ENCODE measurements around the gene ELMO1.
"Not testable (repeated sequence)": the region's sequence is repeated elsewhere in the genome, so short reads cannot be mapped to it uniquely, and the experiment has no call there.

ELMO1 gene

GRCh38 chr7:36986948-36987724 lies 461.5 kb downstream of the ELMO1 start:
- no peak for DNase-seq

GRCh38 chr7:36986511-36986933 lies 462.1 kb downstream of the ELMO1 start:
- DNase-seq: no peak

GRCh38 chr7:36985866-36986400 lies 462.7 kb downstream of the ELMO1 start:
- no peak for DNase-seq

GRCh38 chr7:36985316-36985715 lies 463.3 kb downstream of the ELMO1 start:
- DNase-seq: no peak

- no peak for DNase-seq
These were observed 463.9 kb downstream of the ELMO1 start for GRCh38 chr7:36984710-36985312.

GRCh38 chr7:36984041-36984521 lies 464.6 kb downstream of the ELMO1 start:
- no peak for DNase-seq

- DNase-seq: no peak
These were observed 465.9 kb downstream of the ELMO1 start for GRCh38 chr7:36982766-36983165.

GRCh38 chr7:36979810-36980248 lies 468.8 kb downstream of the ELMO1 start:
- no peak for DNase-seq

- DNase-seq: no peak
These were observed 470.2 kb downstream of the ELMO1 start for GRCh38 chr7:36978461-36978860.

- DNase-seq: no peak
These were observed 470.8 kb downstream of the ELMO1 start for GRCh38 chr7:36977878-36978277.

GRCh38 chr7:36973534-36973933 lies 475.1 kb downstream of the ELMO1 start:
- DNase-seq: not testable (repeated sequence)

- DNase-seq: no peak
These were observed 476.5 kb downstream of the ELMO1 start for GRCh38 chr7:36972140-36972518.

- DNase-seq: no peak
These were observed 477.0 kb downstream of the ELMO1 start for GRCh38 chr7:36971515-36972139.

GRCh38 chr7:36970551-36971514 lies 477.8 kb downstream of the ELMO1 start:
- no peak for DNase-seq

GRCh38 chr7:36969376-36969775 lies 479.3 kb downstream of the ELMO1 start:
- no peak for DNase-seq

- DNase-seq: no peak
These were observed 481.3 kb downstream of the ELMO1 start for GRCh38 chr7:36967387-36967786.

GRCh38 chr7:36966636-36967035 lies 482.0 kb downstream of the ELMO1 start:
- no peak for DNase-seq

- DNase-seq: no peak
These were observed 482.6 kb downstream of the ELMO1 start for GRCh38 chr7:36966039-36966438.

- DNase-seq: no peak
These were observed 483.0 kb downstream of the ELMO1 start for GRCh38 chr7:36965625-36966024.

GRCh38 chr7:36964297-36964696 lies 484.4 kb downstream of the ELMO1 start:
- DNase-seq: no peak

GRCh38 chr7:36962367-36962766 lies 486.3 kb downstream of the ELMO1 start:
- DNase-seq: no peak

- DNase-seq: no peak
These were observed 487.0 kb downstream of the ELMO1 start for GRCh38 chr7:36961693-36962092.

All from NCI-H1436 treated with DMSO at 0.1 percent for 48 hours (cell line).